GM21737 (cell line): ENCODE data around the gene PCYOX1L.
"Not testable (repeated sequence)": the region's sequence is repeated elsewhere in the genome, so short reads cannot be mapped to it uniquely, and the experiment has no call there.

ENCODE experiments used
- ATAC-seq: cut with Tn5 transposase; IDR thresholded peaks from one replicate; pipeline ENCODE4 v1.9.1; 2021; ENCODE audit warnings: mild to moderate bottlenecking, moderate library complexity; ENCODE audit not compliant: unreplicated experiment

PCYOX1L gene

GRCh38 chr5:149382517-149383220 lies 24.8 kb downstream of the PCYOX1L start:
- no peak for ATAC-seq

GRCh38 chr5:149383399-149383798 lies 25.6 kb downstream of the PCYOX1L start:
- no peak for ATAC-seq

- no peak for ATAC-seq
These were observed 28.3 kb downstream of the PCYOX1L start for GRCh38 chr5:149386166-149386565.

GRCh38 chr5:149387081-149387631 lies 29.3 kb downstream of the PCYOX1L start:
- ATAC-seq: no peak

GRCh38 chr5:149387982-149388381 lies 30.1 kb downstream of the PCYOX1L start:
- ATAC-seq: no peak

- no peak for ATAC-seq
These were observed 30.8 kb downstream of the PCYOX1L start for GRCh38 chr5:149388498-149389190.

- no peak for ATAC-seq
These were observed 32.0 kb downstream of the PCYOX1L start for GRCh38 chr5:149389552-149390495.

GRCh38 chr5:149391076-149391475 lies 33.2 kb downstream of the PCYOX1L start:
- not testable (repeated sequence) for ATAC-seq

GRCh38 chr5:149391524-149391923 lies 33.7 kb downstream of the PCYOX1L start:
- no peak for ATAC-seq

GRCh38 chr5:149392718-149393117 lies 34.9 kb downstream of the PCYOX1L start:
- ATAC-seq: no peak

GRCh38 chr5:149394996-149395395 lies 37.1 kb downstream of the PCYOX1L start:
- not testable (repeated sequence) for ATAC-seq

- no peak for ATAC-seq
These were observed 39.7 kb downstream of the PCYOX1L start for GRCh38 chr5:149397530-149397929.

- ATAC-seq: not testable (repeated sequence)
These were observed 41.0 kb downstream of the PCYOX1L start for GRCh38 chr5:149398747-149399266.

GRCh38 chr5:149399775-149400174 lies 41.9 kb downstream of the PCYOX1L start:
- ATAC-seq: no peak

- no peak for ATAC-seq
These were observed 42.5 kb downstream of the PCYOX1L start for GRCh38 chr5:149400304-149400703.

- ATAC-seq: no peak
These were observed 43.2 kb downstream of the PCYOX1L start for GRCh38 chr5:149401051-149401450.

- ATAC-seq: no peak
These were observed 44.4 kb downstream of the PCYOX1L start for GRCh38 chr5:149402291-149402690.

- ATAC-seq: no peak
These were observed 46.3 kb downstream of the PCYOX1L start for GRCh38 chr5:149403923-149404745.

GRCh38 chr5:149404746-149405549 lies 47.1 kb downstream of the PCYOX1L start:
- no peak for ATAC-seq
